ENCODE data around the gene DCC.
"Not testable (repeated sequence)": the region's sequence is repeated elsewhere in the genome, so short reads cannot be mapped to it uniquely, and the experiment has no call there.

DCC gene

DNA sequence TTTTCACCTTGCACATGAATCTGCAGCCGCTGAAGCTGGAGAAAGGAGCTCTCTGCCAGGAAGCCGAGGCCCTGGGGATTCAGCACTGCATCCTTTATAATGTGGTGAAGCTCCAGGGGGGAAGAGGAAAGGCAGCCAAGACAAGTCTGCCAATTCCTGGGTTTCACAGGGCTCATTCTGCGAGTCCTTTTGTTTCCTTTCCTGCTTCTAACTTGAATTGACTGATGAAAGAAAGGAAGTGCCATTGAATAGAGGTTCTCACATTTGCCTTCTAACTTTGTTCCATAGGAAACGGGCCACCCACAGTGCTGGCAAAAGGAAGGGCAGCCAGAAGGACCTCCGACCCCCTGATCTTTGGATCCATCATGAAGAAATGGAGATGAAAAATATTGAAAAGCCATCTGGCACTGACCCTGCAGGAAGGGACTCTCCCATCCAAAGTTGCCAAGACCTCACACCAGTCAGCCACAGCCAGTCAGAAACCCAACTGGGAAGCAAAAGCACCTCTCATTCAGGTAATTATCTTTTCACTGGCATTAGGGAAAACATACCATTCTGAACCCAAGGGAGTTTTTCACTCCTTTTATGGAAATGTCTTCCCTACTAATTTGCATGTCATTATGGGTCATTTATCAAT lies 1119.1 kb downstream of the DCC start:
- no peak overlapping the region for H3K4me3 ChIP-seq (ENCODE audit: low read length)
- DNase-seq (ENCODE audit: low read depth), result no peak
- TF ChIP-seq, protein P1, sequence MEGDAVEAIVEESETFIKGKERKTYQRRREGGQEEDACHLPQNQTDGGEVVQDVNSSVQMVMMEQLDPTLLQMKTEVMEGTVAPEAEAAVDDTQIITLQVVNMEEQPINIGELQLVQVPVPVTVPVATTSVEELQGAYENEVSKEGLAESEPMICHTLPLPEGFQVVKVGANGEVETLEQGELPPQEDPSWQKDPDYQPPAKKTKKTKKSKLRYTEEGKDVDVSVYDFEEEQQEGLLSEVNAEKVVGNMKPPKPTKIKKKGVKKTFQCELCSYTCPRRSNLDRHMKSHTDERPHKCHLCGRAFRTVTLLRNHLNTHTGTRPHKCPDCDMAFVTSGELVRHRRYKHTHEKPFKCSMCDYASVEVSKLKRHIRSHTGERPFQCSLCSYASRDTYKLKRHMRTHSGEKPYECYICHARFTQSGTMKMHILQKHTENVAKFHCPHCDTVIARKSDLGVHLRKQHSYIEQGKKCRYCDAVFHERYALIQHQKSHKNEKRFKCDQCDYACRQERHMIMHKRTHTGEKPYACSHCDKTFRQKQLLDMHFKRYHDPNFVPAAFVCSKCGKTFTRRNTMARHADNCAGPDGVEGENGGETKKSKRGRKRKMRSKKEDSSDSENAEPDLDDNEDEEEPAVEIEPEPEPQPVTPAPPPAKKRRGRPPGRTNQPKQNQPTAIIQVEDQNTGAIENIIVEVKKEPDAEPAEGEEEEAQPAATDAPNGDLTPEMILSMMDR (conservative IDR thresholded peaks at IDR 0.05; ENCODE audit: low read length), result no peak

DNA sequence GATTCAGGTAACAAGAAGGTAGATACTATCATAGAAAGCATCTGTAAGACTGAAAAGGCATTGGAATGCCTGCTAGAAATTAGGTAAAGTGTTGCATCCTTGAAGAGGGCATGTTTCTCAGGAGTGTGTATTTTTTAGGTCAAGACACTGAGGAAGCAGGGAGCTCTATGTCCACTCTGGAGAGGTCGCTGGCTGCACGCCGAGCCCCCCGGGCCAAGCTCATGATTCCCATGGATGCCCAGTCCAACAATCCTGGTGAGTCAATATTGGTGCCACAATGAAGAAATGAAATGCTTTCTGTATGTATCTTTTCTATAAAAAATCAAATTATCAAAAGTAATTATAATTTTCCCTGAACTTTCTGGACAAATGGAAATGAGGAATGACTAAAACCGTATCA lies 1127.8 kb downstream of the DCC start:
- TF ChIP-seq, protein P1 (conservative IDR thresholded peaks at IDR 0.05; ENCODE audit: low read length), result no peak
- no peak overlapping the region for H3K4me3 ChIP-seq (ENCODE audit: low read length)
- DNase-seq (ENCODE audit: low read depth), result no peak

DNA sequence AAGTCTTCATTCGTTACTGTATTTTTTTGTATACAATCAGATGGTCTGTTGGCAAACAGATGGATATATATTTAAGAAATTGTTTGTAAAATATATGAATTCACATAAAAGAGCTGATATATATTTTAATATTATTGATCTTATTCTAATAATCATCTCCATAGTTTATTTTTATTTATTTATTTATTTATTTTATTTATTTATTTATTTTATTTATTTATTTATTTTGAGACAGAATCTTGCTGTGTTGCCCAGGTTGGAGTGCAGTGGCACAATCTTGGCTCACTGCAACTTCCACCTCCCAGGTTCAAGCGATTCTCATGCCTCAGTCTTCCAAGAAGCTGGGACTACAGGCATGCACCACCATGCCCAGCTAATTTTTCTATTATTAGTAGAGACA lies 1128.2 kb downstream of the DCC start:
- H3K4me3 ChIP-seq (ENCODE audit: low read length); DNase-seq (ENCODE audit: low read depth): not testable (repeated sequence)

DNA sequence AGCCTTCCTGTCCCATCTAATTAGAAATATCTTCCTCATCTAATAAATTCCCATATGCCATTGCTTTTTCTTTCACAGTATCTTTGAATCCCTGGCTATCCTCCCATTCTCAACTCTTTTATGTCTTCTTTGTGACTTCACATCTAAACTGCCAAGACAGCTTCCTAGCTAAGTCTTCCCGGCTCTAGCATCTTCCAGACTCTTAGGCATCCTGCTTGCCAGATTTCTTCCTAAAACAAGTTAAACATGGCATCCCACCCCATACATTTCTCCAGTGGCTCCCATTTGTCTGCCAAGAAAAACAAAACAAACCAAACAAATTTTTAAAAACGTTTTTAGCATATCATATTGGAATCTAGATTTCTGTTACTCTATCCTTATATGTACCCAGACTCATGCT lies 1132.5 kb downstream of the DCC start:
- no peak for DNase-seq (ENCODE audit: low read depth)
- TF ChIP-seq, protein P1 (conservative IDR thresholded peaks at IDR 0.05; ENCODE audit: low read length), result no peak
- H3K4me3 ChIP-seq (ENCODE audit: low read length), result no peak overlapping the region

DNA sequence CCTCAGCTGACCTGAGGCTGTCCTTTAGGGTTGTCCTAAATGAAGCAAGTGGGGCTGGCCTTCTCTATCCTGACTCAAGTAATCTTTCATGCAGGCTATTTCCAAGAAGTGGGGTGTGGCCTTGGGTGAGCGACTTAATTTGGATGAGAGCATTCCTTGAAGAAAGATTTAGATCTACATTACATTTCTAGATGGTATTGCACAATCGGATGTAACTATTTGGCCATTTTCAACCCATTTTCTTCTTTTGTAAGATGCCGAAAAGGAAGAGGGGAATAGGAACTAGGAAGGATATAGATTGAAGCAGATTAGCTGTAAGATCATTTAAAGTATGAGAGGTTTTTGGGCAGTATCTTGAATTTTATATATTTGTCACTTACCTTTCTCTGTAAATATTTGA lies 1138.2 kb downstream of the DCC start:
- no peak overlapping the region for H3K4me3 ChIP-seq (ENCODE audit: low read length)
- no peak for DNase-seq (ENCODE audit: low read depth)
- TF ChIP-seq, protein P1 (conservative IDR thresholded peaks at IDR 0.05; ENCODE audit: low read length), result no peak

DNA sequence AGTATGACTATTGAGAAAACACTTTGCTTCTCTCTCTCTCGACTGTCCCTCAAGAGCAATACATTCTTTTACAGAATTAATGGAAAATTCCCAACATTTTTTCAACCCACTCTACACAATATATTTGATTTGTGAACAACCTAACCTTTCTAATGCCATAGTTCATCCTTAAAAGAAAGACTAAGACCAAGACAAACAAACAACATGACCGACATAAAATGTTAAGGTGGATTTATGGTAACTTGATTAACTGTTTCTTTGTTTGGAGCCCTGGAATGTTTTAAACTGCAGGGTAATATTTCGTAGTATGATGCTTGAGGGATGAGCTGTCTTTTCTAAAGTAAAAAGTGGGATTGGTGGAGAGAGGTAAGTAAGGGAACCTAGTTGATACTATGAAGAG lies 1146.3 kb downstream of the DCC start:
- no peak for DNase-seq (ENCODE audit: low read depth)
- no peak overlapping the region for H3K4me3 ChIP-seq (ENCODE audit: low read length)
- TF ChIP-seq, protein P1 (conservative IDR thresholded peaks at IDR 0.05; ENCODE audit: low read length), result no peak

DNA sequence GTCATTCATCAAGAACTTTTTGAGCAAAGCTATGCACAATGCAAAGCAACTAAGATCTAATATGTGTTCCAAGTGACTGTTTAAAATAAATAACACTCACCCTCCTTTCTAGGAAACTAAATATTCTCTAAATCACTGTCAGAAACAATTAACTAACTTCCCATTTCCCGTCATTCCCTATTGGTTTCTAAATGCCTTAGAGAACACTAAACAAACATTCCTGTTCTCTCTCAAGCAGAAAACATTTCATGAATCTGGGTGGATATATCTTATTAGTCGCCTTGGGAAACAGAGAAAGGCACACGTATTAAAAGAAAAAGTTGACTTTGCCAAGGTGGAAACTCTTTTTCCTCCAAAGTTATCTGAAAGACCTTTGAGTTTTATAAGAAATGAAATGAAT lies 1149.3 kb downstream of the DCC start:
- TF ChIP-seq, protein P1 (conservative IDR thresholded peaks at IDR 0.05; ENCODE audit: low read length), result no peak
- H3K4me3 ChIP-seq (ENCODE audit: low read length), result no peak overlapping the region
- no peak for DNase-seq (ENCODE audit: low read depth)

DNA sequence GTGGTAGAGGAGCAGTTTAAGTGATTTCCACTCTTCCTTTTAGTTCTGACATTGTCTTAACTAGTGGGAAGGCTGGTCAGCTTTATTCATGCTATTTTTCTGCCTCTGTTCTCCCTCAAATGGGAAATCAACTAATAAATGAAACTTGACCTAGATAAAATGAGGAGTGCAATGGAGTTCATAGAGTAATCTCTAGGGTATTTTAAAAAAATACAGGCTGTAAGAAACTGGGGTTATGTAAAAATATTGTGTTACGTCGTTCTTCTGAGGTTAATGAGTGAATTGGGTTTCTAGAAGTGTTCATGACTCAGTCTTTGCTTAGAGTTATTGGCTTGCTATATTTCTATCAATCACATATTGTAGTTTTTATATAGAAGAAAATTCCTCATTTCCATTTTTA lies 1150.0 kb downstream of the DCC start:
- TF ChIP-seq, protein P1 (conservative IDR thresholded peaks at IDR 0.05; ENCODE audit: low read length), result no peak
- DNase-seq (ENCODE audit: low read depth), result no peak
- no peak overlapping the region for H3K4me3 ChIP-seq (ENCODE audit: low read length)

All from AG10803 (cell line).